ENCODE measurements around the gene ATP9A.
"Not testable (repeated sequence)": the region's sequence is repeated elsewhere in the genome, so short reads cannot be mapped to it uniquely, and the experiment has no call there.

The ATP9A gene

DNA sequence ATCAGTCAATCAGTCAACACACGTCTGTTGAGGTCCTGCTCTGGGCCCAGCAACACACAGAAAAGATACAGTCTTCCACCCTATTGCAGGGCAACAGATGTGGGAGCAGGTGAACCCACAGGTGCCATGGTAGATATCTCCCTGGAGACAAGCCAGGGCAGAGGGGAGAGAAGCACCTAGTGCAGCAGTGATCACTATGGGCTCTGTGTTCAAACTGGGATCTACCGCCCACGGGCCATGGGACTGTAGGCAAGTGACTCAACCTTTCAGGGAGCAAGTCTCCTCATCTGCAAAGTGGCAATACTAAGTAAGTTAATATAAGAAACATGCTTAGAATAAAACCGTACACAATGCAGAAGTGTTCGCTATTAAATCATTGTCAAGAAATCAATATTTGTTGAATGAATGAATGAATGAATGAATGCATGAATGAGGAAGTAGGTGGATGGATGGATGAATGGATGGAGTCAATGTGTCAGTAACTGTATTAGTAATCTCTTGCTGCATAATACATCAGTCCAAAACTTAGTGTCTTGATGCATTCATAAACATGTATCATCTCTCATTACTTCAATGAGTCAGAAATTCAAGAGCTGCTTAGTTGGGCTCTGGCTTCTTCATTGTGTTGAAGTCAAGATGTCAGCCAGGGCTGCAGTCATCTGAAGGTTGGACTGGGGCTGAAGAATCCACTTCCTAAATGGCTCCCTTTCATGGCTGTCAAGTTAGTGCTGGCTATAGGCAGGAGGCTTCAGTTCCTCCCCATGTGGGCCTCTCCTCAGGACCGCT, 193.7 kb downstream of the ATP9A start:
- no peak overlapping the region for H3K4me3 ChIP-seq
- no peak for DNase-seq (ENCODE audit: low spot score)
- no peak overlapping the region for H3K27ac ChIP-seq
- TF ChIP-seq, protein P1, sequence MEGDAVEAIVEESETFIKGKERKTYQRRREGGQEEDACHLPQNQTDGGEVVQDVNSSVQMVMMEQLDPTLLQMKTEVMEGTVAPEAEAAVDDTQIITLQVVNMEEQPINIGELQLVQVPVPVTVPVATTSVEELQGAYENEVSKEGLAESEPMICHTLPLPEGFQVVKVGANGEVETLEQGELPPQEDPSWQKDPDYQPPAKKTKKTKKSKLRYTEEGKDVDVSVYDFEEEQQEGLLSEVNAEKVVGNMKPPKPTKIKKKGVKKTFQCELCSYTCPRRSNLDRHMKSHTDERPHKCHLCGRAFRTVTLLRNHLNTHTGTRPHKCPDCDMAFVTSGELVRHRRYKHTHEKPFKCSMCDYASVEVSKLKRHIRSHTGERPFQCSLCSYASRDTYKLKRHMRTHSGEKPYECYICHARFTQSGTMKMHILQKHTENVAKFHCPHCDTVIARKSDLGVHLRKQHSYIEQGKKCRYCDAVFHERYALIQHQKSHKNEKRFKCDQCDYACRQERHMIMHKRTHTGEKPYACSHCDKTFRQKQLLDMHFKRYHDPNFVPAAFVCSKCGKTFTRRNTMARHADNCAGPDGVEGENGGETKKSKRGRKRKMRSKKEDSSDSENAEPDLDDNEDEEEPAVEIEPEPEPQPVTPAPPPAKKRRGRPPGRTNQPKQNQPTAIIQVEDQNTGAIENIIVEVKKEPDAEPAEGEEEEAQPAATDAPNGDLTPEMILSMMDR (IDR thresholded peaks at IDR 0.05), result no peak

DNA sequence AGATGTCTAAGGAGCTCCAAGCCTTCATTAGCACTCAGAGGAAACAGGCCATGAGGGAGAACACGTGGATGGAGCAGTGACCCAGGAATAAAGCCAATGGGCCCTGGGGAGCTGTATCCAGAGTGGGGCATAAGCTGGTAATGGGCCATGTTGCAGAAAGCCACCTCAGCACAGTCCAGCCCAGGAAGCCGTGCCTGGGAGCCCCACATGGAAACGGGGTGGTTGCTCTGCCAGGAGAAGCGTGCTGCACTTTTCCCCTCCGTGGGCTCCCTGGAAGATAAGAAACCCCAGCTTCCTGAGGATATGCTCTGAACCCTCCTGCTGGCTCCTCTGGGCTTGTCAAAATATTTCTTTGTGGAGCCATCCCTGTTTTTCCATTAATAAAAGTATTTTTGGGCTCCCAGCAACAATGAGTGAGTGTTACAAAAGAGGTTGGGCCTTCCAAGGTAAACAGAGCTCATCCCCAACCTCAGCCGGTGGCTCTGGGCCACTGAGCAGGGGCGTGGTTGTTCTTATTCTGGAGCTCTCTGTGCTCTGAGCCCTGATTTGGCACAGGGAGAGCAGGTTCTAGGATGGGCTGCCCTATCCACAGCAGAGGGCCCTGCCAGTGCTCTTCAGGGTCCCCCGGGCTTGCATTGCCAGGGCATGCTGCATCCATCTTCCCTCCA, 194.5 kb downstream of the ATP9A start:
- Histone ChIP-seq H3K4me3 (no peak overlapping the region), H3K27ac (no peak overlapping the region)
- TF ChIP-seq, protein P1 (IDR thresholded peaks at IDR 0.05), result no peak
- no peak for DNase-seq (ENCODE audit: low spot score)

DNA sequence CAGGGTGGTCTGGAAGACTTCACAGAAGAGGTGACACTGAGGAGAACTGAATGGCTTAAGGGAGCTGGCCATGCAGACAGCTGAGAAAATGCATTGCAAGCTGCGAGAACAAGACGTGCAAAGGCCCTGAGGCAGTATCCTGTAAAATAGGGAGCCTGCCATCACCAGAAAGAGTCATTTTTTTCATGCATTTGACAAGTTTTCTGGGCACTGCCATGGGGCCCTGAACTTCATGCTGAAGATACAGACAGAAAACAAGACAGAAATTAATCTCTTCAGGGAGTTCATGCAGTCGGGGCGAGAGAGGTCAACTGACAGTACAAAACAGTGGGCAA, 196.8 kb downstream of the ATP9A start:
- no peak overlapping the region for H3K4me3 ChIP-seq
- TF ChIP-seq, protein P1 (IDR thresholded peaks at IDR 0.05), result no peak
- DNase-seq (ENCODE audit: low spot score), result no peak
- H3K27ac ChIP-seq, result no peak overlapping the region

DNA sequence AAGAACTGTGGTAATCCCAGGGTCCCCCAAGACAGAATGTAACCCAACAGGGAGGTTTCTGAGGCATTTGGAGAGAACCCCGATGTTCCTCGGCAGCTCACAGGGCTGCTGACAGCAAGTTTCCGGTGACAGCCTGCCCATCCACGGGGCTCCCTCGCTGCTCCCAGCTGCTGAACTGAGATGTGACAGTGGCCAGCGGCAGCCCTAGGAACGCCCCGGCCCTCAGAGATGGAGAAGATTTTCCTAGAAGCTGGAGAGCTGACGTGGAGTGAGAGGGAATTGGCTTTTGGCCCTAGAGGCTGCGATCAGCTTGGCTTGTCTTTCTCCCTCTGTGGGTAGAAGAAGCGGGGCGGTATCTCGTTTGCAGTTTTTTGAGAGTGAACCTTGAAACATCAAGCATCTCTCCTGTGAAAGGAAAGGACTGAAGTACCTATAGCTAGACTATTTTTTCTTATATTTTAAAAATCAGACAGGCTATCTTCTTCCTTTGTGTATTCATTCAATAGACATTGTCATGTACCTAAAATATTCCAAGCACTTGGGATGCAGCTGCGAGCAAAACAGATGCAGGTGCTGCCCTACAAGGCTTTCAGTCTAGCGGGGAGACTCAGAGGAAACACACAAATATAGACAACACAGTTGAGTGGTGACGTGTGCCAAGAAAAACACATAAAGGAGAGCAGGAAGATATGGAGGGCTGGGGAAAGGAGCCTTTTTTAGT, 197.3 kb downstream of the ATP9A start:
- Histone ChIP-seq H3K27ac (peak overlapping the region; percentile 33 to 77), H3K4me3 (peak overlapping the region; percentile 60)
- DNase-seq (ENCODE audit: low spot score), result no peak
- TF ChIP-seq, protein P1 (IDR thresholded peaks at IDR 0.05), result no peak

DNA sequence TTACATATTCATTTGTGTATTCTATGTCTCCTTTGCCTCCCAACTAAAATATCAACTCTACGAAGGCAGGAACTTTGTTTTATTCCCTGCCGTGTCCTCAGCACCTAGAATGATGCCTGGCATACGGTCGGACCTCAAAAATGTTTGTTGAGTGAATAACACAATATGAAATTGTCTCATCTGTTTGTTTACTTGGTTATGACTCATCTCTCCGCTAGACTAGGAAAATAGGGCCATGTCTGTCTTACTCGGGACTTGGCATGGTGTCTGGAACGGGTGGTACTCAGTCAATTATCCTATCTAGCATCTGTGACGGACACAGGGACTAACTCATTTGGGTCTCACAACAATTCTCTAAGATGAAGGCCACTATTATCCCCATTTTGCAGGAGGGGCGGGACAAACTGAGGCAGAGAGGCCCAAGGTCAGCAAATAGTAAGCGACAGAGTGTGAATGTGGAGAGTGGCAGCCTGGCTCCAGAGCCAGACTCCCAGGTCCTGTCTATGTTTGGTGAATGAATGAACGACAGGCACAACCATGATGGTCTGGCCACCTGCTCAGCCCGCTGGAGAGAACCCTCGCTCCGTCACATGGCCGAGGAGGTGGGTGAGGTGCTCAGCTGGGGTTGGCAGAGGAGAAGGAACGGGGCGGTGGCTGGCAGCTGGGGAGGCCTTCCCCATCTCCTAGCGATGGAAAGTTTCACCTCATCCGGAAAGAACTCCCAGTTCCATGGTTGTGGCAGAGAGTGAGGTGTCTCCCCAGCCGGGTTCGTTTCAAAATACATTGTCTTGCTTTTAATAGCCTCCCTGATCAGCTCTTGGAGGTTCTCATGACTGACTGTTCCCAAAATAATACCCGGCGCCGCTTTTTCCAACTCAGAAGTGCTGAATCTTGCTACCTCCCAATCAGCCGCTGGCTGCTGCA, 198.1 kb downstream of the ATP9A start:
- TF ChIP-seq, protein P1 (IDR thresholded peaks at IDR 0.05), result no peak
- Histone ChIP-seq H3K4me3 (peak overlapping the region; percentile 60), H3K27ac (peak overlapping the region; percentile 33 to 77)
- DNase-seq (ENCODE audit: low spot score), result no peak

DNA sequence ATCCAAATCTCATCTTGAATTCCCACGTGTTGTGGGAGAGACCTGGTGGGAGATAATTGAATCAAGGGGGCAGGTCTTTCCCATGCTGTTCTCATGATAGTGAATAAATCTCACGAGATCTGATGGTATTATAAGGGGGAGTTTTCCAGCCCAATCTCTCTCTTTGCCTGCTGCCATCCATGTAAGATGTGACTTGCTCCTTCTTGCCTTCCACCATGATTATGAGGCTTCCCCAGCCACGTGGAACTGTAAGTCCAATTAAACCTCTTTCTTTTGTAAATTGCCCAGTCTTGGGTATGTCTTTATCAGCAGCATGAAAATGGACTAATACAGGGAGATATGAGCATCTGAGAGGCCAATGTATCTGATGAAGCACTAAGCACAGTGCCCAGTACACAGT, 199.7 kb downstream of the ATP9A start:
- not testable (repeated sequence) for H3K4me3 ChIP-seq; H3K27ac ChIP-seq; DNase-seq (ENCODE audit: low spot score)

DNA sequence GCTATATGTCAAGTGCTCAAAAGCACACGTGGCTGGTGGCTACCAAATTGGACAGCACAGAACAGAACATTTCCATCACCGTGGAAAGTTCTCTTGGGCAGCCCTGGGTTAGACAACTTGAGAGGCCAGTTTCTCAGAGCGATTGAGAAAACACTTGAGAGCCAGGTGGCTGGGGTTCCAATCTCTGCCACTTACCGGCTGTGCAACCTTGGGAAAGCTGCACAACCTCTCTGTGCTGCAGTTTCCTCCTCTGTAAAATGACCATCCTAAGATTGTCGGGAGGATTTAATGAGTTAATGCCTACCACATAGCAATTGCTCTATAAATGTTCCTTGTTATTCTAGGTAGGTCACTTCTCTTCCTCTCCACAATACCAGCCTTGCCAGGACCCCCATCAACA, 200.6 kb downstream of the ATP9A start:
- TF ChIP-seq, protein P1 (IDR thresholded peaks at IDR 0.05), result no peak
- DNase-seq (ENCODE audit: low spot score), result no peak

More for the DNA sequence above, 200.6 kb downstream of the ATP9A start:
- Histone ChIP-seq H3K27ac (no peak overlapping the region), H3K4me3 (no peak overlapping the region)

Data from coronary artery (tissue), 2 donors.